PFSK-1 (cell line): ENCODE measurements around the gene KLF1.

Experiments used
- POLR2AphosphoS5 ChIP-seq: IDR thresholded peaks from 2 replicates; pipeline ENCODE4 v1.6.1; 2012; ENCODE audit warnings: low read depth, mild to moderate bottlenecking, control low read depth, low read length, moderate library complexity
- TAF1 ChIP-seq: IDR thresholded peaks from 2 replicates; pipeline ENCODE4 v1.6.1; 2012; ENCODE audit warnings: low read length, control low read depth, borderline replicate concordance; ENCODE audit not compliant: insufficient read depth

DNA sequence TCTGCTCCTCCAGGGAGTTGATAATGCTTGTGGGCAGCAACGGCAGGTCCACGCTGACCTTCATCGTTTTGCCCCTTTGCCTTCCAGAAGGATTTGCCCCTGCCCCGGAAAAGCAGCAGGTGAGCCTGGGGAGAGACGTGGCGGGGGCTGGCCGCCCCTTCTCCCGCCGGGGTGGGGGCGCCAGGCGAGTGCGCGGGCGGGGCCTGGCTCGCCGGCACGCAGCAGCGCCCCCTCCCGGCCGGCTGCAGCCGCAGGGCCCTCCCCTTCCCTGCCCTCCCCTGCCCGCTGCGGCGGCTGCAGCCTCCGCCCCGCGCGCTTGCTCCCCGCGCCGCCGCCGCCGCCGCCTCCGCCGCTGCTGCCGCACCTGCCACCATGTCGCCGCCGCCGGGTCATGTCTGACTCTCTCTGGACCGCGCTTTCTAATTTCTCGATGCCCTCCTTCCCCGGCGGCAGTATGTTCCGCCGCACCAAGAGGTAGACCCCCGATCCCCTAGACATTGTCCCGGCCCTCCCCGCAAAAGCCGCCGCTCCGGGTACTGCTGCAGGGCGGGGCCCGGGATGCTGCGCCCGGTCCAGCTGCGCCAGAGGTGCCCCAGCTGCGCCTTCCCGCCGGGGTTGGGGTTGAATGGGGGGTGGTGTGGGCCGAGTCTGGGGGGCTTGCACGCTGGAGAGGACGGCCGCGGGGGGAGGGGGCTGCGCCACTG is 48.7 kb downstream of the KLF1 start, which contains the start of gene MAST1:
- no peak for TF ChIP-seq POLR2AphosphoS5
- TF ChIP-seq TAF1 = no peak
